Endothelial cell of hepatic sinusoid (primary cell): ENCODE measurements around the gene CCDC80.

Experiments used
- in situ Hi-C: cut with HindIII; loops from 2 replicates; pipeline ENCODE4 v1.10.0; 2017; ENCODE audit warnings: low sequenced_read_pairs

The CCDC80 gene

GRCh38 chr3:112633757-112634156, 7.2 kb downstream of the CCDC80 start:
- in situ Hi-C loops: no loop called here

DNA sequence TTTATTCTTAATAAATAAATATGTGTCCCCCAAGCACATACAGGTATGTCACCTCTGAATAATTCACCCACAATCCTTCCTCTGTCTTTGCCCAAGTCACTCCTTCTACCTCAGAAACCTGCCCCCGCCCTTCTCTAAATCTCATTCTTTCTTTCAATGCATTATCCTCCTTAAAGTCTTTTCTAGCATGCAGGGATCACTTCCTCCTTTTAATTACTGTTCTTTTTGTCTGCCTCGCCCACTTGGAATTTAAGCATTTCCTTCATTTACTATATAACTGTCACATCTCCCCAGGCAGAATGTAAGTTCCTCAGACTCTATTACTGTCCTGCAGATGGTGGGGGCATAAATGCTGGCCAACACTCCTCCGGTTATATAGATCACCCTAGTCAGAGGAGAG, 7.8 kb downstream of the CCDC80 start:
- in situ Hi-C loops: no loop called here

DNA sequence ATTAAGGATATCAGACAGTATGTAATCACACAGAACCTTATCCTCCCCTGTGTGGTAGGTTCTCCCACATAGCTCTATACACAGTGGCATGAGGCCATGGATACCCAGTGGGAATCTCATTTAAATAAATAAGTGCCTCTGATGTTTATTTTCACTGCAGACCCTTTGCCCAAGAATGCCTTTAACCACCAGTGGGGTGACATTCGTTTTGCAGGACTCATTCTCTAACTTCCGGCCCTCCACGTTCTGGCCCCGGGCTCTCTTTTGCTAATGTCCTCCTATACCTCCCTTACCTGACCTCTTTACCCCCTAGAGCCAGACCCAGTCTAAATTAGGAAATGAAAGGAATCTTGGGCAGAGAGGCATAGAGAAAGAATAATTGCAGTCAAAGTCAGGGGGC, 8.3 kb downstream of the CCDC80 start:
- in situ Hi-C loops: no loop called here

- in situ Hi-C loops: no loop called here
Observed at GRCh38 chr3:112631257-112631656, 9.7 kb downstream of the CCDC80 start.

- in situ Hi-C loops: no loop called here
Observed at GRCh38 chr3:112629425-112629824, 11.5 kb downstream of the CCDC80 start.

- in situ Hi-C loops: no loop called here
Observed at GRCh38 chr3:112627919-112628466, 12.9 kb downstream of the CCDC80 start.

- in situ Hi-C loops: no loop called here
Observed at GRCh38 chr3:112627419-112627818, 13.5 kb downstream of the CCDC80 start.

DNA sequence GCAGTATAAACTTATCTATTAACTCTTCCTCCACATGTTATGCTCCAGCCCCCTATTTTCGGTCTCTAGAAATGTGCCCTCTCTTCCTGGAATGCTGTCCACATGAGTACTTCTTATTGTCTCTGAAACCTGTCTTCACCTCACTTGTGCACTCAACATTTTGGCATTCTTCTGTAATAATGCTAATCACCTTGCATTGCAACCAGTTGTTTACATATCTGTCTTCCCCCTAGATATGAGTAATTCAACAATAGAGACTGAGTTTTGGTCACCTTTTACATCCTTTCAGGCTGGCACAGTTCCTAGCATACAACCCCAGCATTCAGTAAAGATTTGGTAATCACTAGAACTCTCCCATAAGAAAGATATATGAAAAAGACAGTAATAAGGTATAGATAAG, 17.2 kb downstream of the CCDC80 start:
- in situ Hi-C loops: no loop called here

DNA sequence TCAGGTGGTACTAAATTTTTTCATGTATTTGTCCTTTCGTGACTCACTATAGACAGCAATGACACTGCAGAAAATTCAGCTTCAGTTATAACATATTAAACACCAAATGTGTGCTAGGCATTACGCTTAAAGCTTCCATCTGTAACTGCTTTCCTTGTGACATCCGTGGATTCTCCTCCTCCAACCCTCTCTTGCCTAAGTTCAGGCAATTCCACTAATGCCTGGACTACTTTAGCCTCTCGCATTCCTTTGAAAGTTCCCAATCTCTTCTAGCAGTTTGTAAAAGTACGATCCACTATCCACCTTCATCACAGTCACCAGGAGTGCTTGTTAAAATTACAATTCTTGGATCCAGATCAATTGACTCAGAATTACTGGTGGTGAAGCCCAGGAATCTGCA, 17.7 kb downstream of the CCDC80 start:
- in situ Hi-C loops: no loop called here

DNA sequence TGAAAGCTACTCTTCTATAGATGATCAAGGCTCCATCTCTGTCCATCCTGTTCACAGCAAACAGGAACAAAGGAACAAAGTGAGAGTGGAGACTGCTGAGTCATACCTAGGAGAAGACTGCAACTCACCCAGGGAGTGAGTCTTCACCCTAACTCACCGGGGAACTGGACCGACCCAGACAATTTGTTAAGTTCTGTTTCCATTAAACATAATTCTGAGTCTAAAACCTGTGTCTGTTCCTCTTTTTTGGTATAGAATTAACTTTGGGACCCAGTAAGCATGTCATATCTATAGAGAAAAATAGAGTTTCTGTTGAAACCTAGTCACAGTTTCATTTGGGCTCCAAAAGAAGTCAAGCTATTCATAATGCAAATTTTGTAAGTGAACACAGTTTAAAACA, 21.6 kb downstream of the CCDC80 start:
- in situ Hi-C loops: no loop called here

DNA sequence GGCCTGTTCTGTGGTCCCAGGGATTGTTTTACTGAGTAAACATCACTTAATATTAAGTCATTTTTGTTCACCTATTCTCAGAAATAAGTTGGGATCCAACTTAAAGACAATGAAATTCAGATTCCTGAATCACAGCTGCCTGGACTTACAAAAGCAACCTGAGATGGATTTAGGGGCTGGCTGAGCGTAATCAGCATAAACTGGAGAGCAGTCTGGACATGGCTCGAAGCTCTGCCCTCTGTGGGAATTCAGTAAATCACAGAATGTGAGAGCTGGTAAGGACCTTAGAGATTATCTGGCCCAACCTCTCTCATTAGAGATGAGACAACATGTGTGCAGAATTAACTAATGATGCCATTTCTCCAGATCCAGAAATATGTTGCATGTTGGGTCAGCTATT, 23.7 kb downstream of the CCDC80 start:
- in situ Hi-C loops: no loop called here

- in situ Hi-C loops: no loop called here
Observed at GRCh38 chr3:112615989-112616731, 24.8 kb downstream of the CCDC80 start.

GRCh38 chr3:112611752-112612515, 29.0 kb downstream of the CCDC80 start:
- in situ Hi-C loops: no loop called here

- in situ Hi-C loops: no loop called here
Observed at GRCh38 chr3:112610121-112610520, 30.8 kb downstream of the CCDC80 start.

GRCh38 chr3:112607863-112608262, 33.1 kb downstream of the CCDC80 start:
- in situ Hi-C loops: no loop called here

- in situ Hi-C loops: no loop called here
Observed at GRCh38 chr3:112606098-112606497, 34.8 kb downstream of the CCDC80 start.

GRCh38 chr3:112605285-112605684, 35.7 kb downstream of the CCDC80 start:
- in situ Hi-C loops: no loop called here

DNA sequence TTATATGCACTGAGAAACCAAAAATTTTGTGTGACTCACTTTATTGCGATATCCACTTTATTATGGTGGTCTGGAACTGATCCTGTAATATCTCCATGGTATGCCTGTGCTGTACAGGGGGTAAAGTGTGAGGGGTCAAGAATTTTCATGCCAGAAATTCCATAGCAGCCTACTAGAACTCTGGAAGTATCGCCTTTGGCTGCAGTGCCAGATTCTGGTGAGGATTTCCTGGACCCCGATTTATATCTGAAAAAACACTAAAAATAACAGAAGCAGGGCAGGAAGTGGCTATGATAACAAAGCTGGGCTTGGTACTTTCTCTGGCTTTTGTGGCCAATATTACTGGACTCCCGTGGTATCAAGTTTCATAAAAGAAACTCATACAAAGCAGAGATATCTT, 36.4 kb downstream of the CCDC80 start:
- in situ Hi-C loops: no loop called here

- in situ Hi-C loops: no loop called here
Observed at GRCh38 chr3:112602217-112602838, 38.6 kb downstream of the CCDC80 start.

DNA sequence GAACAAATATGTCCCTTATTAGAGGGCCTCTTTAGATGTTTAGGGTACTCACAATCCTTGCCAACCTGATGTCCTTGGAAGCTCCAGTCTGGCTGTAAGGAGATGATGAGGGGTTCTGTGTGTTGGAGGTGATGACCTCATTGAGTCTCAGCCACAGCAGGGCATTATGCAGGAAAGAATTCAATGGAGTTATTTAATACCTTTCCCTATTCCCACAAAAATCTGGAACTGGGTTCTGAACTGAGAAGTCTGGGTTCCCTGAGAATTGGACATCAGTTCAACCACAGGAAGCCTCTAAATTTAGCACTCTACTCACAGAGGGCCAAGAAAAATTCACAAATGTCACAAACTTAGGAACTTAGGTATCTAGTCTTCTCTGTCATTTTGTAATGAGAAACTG, 42.2 kb downstream of the CCDC80 start:
- in situ Hi-C loops: no loop called here

GRCh38 chr3:112597945-112598344, 43.0 kb downstream of the CCDC80 start:
- in situ Hi-C loops: no loop called here

GRCh38 chr3:112594856-112595255, 46.1 kb downstream of the CCDC80 start:
- in situ Hi-C loops: no loop called here
